Large intestine (tissue), 3 donors: ENCODE results near the gene SNTN. TPM values are rescaled to one million over a fixed set of nuclear protein-coding genes. Genes with fewer than 3 reads are reported as not detected.
"Not testable (repeated sequence)": the region's sequence is repeated elsewhere in the genome, so short reads cannot be mapped to it uniquely, and the experiment has no call there.

Experiments used
- DNase-seq, 2 donors: peaks; one replicate each; pipeline versions ENCODE4 v3.0.0 to v3.0.0-alpha.2; 2013
- H3K27ac ChIP-seq: one replicate; pipeline ENCODE4 v1.5.1; 2013; ENCODE audit warnings: low read length
- H3K27me3 ChIP-seq: 2 replicates; pipeline ENCODE4 v1.6.1; 2013; ENCODE audit warnings: low read length; ENCODE audit not compliant: control insufficient read depth, insufficient read depth
- H3K36me3 ChIP-seq: 2 replicates; pipeline ENCODE4 v1.6.1; 2013; ENCODE audit warnings: low read length; ENCODE audit not compliant: control insufficient read depth, insufficient read depth
- H3K4me1 ChIP-seq: one replicate; pipeline ENCODE4 v1.6.1; 2013; ENCODE audit warnings: low read length; ENCODE audit not compliant: control insufficient read depth, insufficient read depth
- H3K4me3 ChIP-seq: one replicate; pipeline ENCODE4 v1.5.1; 2013; ENCODE audit warnings: low read length
- H3K9me3 ChIP-seq: one replicate; pipeline ENCODE4 v1.6.1; 2013; ENCODE audit warnings: mild to moderate bottlenecking, low read depth, low read length, moderate library complexity; ENCODE audit not compliant: control insufficient read depth
- WGBS: methylation state at CpG from one replicate; pipeline ENCODE4 v1.1.5; 2013; ENCODE audit warnings: low lambda C conversion rate; ENCODE audit not compliant: insufficient coverage; 5-methylcytosine and 5-hydroxymethylcytosine counted together
- polyA plus RNA-seq: library from polyadenylated mRNA; unstranded; fragments of 120-200 nt; gene quantifications from one replicate; pipeline ENCODE4 v1.2.1, GENCODE V29; 2013

The SNTN gene
- polyA plus RNA-seq, 1 donor = not detected

GRCh38 chr3:63639806-63640205 is 12.7 kb upstream of the SNTN start:
- no peaks in the 10 kb centered on the region for H3K27me3 ChIP-seq
- H3K27ac ChIP-seq = no peak overlapping the region
- no peaks in the 10 kb centered on the region for H3K9me3 ChIP-seq
- no CpG with 5 or more reads among the region's 2 CpGs for WGBS
- H3K4me3 ChIP-seq = no peak overlapping the region
- no peak for DNase-seq
- H3K4me1 ChIP-seq = no peaks in the 10 kb centered on the region
- H3K36me3 ChIP-seq = no peaks in the 10 kb centered on the region

GRCh38 chr3:63642488-63642887 is 10.0 kb upstream of the SNTN start:
- Histone ChIP-seq H3K27ac (no peak overlapping the region), H3K4me1 (no peaks in the 10 kb centered on the region), H3K4me3 (no peak overlapping the region), H3K36me3 (no peaks in the 10 kb centered on the region), H3K27me3 (no peaks in the 10 kb centered on the region), H3K9me3 (no peaks in the 10 kb centered on the region)
- no peak for DNase-seq
- WGBS = no CpG with 5 or more reads among the region's 1 CpG

GRCh38 chr3:63644212-63644797 is 8.2 kb upstream of the SNTN start:
- H3K27ac ChIP-seq = no peak overlapping the region
- no peaks in the 10 kb centered on the region for H3K36me3 ChIP-seq
- no peaks in the 10 kb centered on the region for H3K9me3 ChIP-seq
- H3K4me3 ChIP-seq = no peak overlapping the region
- DNase-seq = no peak
- H3K27me3 ChIP-seq = no peaks in the 10 kb centered on the region
- no peaks in the 10 kb centered on the region for H3K4me1 ChIP-seq
- no CpG with 5 or more reads among the region's 5 CpGs for WGBS

- H3K9me3 ChIP-seq, H3K36me3 ChIP-seq, H3K27me3 ChIP-seq, H3K27ac ChIP-seq, H3K4me1 ChIP-seq, H3K4me3 ChIP-seq: not testable (repeated sequence)
- no CpG with 5 or more reads among the region's 25 CpGs for WGBS
- DNase-seq = peak in 1 of 2 donors; percentile 38
Observed at GRCh38 chr3:63644928-63645781, 7.3 kb upstream of the SNTN start.

GRCh38 chr3:63654211-63654610 is 1.7 kb downstream of the SNTN start:
- peak; percentile 64 to 81 for DNase-seq
- Histone ChIP-seq H3K9me3 (no peaks in the 10 kb centered on the region), H3K27ac (peak overlapping the region; percentile 43), H3K4me3 (no peak overlapping the region), H3K27me3 (no peaks in the 10 kb centered on the region), H3K36me3 (no peaks in the 10 kb centered on the region), H3K4me1 (peaks cover 5% of the 10 kb centered on the region)
- whole genome bisulfite sequencing = 100% methylated on average over 1 of the region's 4 CpGs

- no peak overlapping the region for H3K4me3 ChIP-seq
- 63% methylated on average over 2 of the region's 5 CpGs for WGBS
- H3K27me3 ChIP-seq = no peaks in the 10 kb centered on the region
- no peaks in the 10 kb centered on the region for H3K36me3 ChIP-seq
- DNase-seq = no peak
- H3K27ac ChIP-seq = no peak overlapping the region
- H3K9me3 ChIP-seq = no peaks in the 10 kb centered on the region
- H3K4me1 ChIP-seq = peaks cover 5% of the 10 kb centered on the region
Observed at GRCh38 chr3:63654931-63655330, 2.5 kb downstream of the SNTN start.

GRCh38 chr3:63655519-63655918 is 3.0 kb downstream of the SNTN start:
- Histone ChIP-seq H3K9me3 (no peaks in the 10 kb centered on the region), H3K4me1 (peaks cover 5% of the 10 kb centered on the region), H3K4me3 (no peak overlapping the region), H3K36me3 (no peaks in the 10 kb centered on the region), H3K27ac (no peak overlapping the region), H3K27me3 (no peaks in the 10 kb centered on the region)
- WGBS = 80% methylated on average over 1 of the region's 4 CpGs
- no peak for DNase-seq

GRCh38 chr3:63656786-63657185 is 4.3 kb downstream of the SNTN start:
- H3K27ac ChIP-seq = no peak overlapping the region
- no peak overlapping the region for H3K4me3 ChIP-seq
- no peaks in the 10 kb centered on the region for H3K36me3 ChIP-seq
- H3K27me3 ChIP-seq = no peaks in the 10 kb centered on the region
- no CpG with 5 or more reads among the region's 6 CpGs for WGBS
- no peaks in the 10 kb centered on the region for H3K9me3 ChIP-seq
- DNase-seq = no peak
- H3K4me1 ChIP-seq = peaks cover 5% of the 10 kb centered on the region

GRCh38 chr3:63661242-63661641 is 8.8 kb downstream of the SNTN start:
- WGBS = 100% methylated on average over 1 of the region's 1 CpG
- DNase-seq = no peak
- no peak overlapping the region for H3K4me3 ChIP-seq
- no peak overlapping the region for H3K27ac ChIP-seq
- peaks cover 5% of the 10 kb centered on the region for H3K4me1 ChIP-seq
- no peaks in the 10 kb centered on the region for H3K36me3 ChIP-seq
- no peaks in the 10 kb centered on the region for H3K9me3 ChIP-seq
- H3K27me3 ChIP-seq = no peaks in the 10 kb centered on the region

- peaks cover 5% of the 10 kb centered on the region for H3K4me1 ChIP-seq
- no peak overlapping the region for H3K4me3 ChIP-seq
- no peaks in the 10 kb centered on the region for H3K36me3 ChIP-seq
- no peaks in the 10 kb centered on the region for H3K9me3 ChIP-seq
- H3K27me3 ChIP-seq = no peaks in the 10 kb centered on the region
- no peak for DNase-seq
- no CpG with 5 or more reads among the region's 4 CpGs for WGBS
- H3K27ac ChIP-seq = no peak overlapping the region
Observed at GRCh38 chr3:63662011-63662410, 9.5 kb downstream of the SNTN start.

GRCh38 chr3:63662500-63662899 is 10.0 kb downstream of the SNTN start:
- peak; percentile 13 to 41 for DNase-seq
- H3K27ac ChIP-seq = no peak overlapping the region

More at GRCh38 chr3:63662500-63662899, 10.0 kb downstream of the SNTN start:
- Histone ChIP-seq H3K27me3 (peaks cover 2% of the 10 kb centered on the region), H3K4me1 (peaks cover 5% of the 10 kb centered on the region), H3K36me3 (no peaks in the 10 kb centered on the region), H3K9me3 (no peaks in the 10 kb centered on the region), H3K4me3 (no peak overlapping the region)
